Subcutaneous adipose tissue (tissue), 4 donors: ENCODE measurements around the gene DGKB. TPM values are rescaled to one million over a fixed set of nuclear protein-coding genes. Genes with fewer than 3 reads are reported as not detected.

Experiments
- total RNA-seq, 4 donors: library from RNA; depleted of rRNA; stranded (reverse); fragments of >200 nt; gene quantifications; one replicate each; pipeline ENCODE4 v1.1.0, GENCODE V29; 2016
- TF ChIP-seq, protein P1 (sequence below): fragments of 450-650 bp; IDR thresholded peaks from one replicate; pipeline ENCODE4 v1.5.1; 2016; ENCODE audit warnings: low read depth, mild to moderate bottlenecking, control low read depth, antibody characterized with exemption, moderate library complexity

Gene DGKB
- total RNA-seq, 4 donors from 2014 or later = 0.17 TPM; not detected in 3

DNA sequence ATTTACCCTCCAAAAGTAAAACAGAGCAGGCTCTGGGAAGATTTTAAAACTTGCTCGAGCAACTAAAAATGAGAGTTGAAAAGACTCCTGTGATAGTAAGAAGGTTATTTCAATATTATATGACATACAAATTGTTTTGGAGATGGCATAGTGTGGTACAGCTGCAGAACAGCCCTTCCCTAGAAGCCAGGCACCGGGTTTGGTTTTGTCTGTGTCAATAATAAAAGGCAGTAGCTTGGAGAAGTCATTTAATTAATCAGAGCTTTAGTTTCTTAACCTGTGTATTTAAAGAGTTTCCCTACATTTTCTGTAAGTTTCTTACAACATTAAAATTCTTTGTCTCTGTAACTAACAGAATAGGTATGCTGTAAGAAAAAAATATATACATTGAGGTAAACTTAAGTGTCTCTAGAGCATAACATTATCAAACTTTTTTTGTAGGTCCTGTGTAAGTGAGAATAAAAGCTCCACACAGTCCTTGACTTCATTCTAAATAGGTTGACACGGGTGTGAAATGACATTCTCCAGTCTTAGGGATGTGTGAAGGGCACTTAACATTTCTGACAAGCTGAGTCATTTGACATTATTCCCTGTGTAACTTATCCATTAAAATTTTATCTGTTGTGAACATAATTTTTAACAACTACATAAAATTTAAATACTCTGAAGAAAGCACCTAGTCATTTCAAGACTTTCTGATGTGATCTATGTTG, 488.1 kb downstream of the DGKB start:
- TF ChIP-seq, protein P1, sequence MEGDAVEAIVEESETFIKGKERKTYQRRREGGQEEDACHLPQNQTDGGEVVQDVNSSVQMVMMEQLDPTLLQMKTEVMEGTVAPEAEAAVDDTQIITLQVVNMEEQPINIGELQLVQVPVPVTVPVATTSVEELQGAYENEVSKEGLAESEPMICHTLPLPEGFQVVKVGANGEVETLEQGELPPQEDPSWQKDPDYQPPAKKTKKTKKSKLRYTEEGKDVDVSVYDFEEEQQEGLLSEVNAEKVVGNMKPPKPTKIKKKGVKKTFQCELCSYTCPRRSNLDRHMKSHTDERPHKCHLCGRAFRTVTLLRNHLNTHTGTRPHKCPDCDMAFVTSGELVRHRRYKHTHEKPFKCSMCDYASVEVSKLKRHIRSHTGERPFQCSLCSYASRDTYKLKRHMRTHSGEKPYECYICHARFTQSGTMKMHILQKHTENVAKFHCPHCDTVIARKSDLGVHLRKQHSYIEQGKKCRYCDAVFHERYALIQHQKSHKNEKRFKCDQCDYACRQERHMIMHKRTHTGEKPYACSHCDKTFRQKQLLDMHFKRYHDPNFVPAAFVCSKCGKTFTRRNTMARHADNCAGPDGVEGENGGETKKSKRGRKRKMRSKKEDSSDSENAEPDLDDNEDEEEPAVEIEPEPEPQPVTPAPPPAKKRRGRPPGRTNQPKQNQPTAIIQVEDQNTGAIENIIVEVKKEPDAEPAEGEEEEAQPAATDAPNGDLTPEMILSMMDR = no peak

DNA sequence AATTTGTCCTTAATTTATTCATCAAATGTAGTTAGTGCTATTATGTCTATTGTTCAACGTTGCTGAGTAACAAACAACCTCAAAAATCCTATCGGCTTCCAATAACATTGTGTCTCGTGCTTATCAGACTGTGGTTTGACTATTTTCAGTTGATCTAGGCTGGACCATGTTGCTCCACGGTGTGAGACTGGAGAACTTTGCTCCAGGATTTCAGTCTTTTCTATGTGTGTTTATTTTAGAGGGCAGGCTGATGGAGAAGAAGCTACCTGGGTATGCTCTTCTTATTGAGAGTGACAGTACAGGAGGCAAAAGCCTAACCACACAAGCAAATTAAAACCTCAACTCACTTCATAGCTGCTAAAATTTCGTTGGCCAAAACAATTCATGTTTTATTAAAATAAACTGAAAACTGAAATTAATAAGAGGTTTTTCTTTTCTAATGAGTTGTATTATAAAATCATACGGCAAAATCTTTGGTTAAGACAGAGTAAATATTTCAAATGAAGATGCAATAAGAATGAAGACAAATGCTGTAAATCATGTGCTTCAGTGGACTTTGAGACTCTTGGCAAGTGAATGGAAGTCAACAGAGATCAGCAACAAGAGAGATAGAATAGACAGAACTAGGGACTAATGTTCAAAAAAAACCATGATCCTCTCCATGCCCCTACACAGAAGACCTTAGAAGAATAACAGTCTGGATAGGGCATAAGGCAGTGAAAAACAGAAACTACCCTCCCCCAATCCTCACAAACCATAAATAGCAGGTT, 495.1 kb downstream of the DGKB start:
- TF ChIP-seq, protein P1 = no peak

DNA sequence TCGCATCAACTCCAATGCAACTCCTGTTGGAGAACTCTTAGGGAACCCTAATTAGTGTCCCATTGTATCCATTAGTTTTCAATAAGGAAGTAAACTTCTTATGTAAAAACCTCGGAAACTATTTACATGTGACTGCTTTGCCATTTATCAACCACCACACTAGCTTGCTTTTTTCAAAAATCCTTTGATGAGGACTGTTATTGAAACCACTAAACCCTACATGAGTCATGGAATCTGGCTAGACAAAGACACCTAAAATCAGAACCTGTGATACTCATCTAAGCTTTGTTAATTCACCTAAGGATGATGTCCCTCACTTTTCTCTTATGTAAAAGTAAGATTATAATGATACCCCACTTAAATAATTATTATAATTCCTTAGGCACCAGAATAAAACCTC, 499.0 kb downstream of the DGKB start:
- TF ChIP-seq, protein P1 = no peak

DNA sequence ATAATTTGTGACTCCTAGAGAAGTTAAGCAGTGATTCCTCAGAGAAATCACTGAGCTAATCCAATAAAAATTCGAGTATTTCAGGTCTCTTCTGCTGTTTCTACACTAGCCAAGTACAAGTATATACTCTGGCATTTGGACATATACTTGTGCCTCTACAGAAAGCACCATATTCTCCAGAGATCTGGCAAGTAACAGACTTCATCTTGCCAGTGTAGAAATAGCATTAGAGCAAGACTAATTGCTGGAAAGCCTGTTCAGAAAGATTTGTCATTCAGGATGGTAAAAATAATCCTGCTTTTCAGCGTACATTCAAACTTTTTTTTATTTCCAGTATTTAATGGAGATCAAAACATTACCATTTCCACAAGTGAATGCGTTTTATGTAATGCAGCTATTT, 502.3 kb downstream of the DGKB start:
- TF ChIP-seq, protein P1 = no peak

DNA sequence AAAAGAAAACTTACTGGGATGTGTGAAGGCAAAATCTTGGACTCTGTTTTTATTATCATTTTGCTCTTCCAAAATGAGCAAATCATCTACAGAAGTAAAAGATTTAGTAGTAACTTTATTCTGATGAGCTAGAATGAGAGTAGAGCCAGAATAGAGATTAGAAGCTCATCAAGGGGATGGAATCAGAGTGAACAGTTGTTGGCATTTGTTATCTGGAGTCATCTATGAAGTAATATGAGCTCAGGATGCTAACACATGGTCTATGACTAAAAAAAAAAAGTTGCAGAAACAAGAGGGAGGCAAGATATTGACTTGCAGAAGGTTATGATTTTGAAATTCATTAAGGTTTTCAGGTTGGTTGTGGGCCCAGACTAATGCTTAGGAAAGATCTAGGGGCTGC, 504.0 kb downstream of the DGKB start:
- TF ChIP-seq, protein P1 = no peak

DNA sequence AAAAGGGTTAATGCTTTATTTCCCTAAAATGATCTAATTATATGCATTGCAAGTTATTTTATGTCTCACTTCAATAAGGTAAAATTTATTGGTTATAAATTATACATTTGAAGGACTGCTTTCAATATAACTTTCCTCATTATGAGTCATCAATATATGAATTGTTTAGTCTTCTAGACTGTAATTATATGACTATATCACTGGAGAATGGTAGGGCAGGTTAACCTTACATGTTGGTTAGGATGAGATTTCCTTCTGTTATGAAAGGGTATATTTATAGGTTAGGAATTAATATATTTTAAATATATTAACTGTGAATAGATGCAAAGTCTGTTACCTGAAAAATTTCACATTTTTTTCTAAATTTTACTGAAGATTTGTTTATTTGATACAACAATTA, 506.7 kb downstream of the DGKB start:
- TF ChIP-seq, protein P1 = no peak

DNA sequence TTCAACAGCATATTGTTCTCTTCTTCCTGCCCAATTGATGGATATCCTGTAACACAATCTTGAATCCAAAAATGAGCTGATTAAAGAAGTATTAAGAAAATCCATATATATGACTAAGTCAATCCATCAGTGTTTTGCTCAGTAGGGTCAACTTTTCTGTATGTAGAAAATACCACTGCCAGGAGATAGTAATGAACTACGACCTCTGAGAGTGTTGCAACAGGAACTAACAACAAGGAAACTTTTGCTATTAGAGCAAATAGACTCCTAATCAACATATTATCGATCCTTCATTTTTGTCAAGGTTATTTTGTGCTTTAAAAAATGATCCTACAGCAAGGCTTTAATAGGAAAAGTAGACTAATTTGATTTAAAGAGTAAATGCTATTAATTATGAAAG, 507.8 kb downstream of the DGKB start:
- TF ChIP-seq, protein P1 = no peak
